ENCODE measurements around the gene WNT5A.

WNT5A gene

DNA sequence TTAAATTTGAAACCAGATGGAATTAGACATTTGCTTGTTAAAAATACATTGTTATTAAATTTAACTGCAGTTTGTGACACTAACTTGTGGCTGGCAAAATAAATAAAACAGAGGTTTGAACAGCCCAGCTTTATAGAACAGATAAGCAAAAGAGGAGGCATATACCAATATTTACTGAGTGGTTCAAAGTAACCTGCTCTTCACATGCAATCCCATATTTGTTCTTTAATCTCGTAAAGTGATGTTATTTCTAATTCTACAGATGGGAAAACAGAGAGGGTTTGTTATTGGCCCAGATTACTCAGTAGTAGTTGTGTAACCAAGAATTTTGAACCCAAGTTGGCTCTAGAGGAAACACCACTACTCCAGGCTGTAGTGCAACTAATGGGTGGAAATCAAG is 37.6 kb downstream of the WNT5A start:
- TF ChIP-seq RAD21 (IDR thresholded peaks at IDR 0.05; ENCODE audit: low read depth) = no peak
- TF ChIP-seq EGR1 (IDR thresholded peaks at IDR 0.05) = no peak
- TF ChIP-seq TCF12 (IDR thresholded peaks at IDR 0.05; ENCODE audit: low read depth) = no peak
- TF ChIP-seq NFIC (IDR thresholded peaks at IDR 0.05) = no peak
- TF ChIP-seq FOXM1 (IDR thresholded peaks at IDR 0.05; ENCODE audit: borderline replicate concordance, low read depth) = no peak
- no peak for TF ChIP-seq CREB1 (IDR thresholded peaks at IDR 0.05; ENCODE audit: low read depth)

GRCh38 chr3:55446850-55447249 is 40.3 kb downstream of the WNT5A start:
- no peak for TF ChIP-seq TCF12 (IDR thresholded peaks at IDR 0.05; ENCODE audit: low read depth)
- no peak for TF ChIP-seq TEAD4 (IDR thresholded peaks at IDR 0.05)
- no peak for TF ChIP-seq ZBTB7A (IDR thresholded peaks at IDR 0.05; ENCODE audit: low read depth)
- TF ChIP-seq RAD21 (IDR thresholded peaks at IDR 0.05; ENCODE audit: low read depth) = no peak
- TF ChIP-seq, protein P1, sequence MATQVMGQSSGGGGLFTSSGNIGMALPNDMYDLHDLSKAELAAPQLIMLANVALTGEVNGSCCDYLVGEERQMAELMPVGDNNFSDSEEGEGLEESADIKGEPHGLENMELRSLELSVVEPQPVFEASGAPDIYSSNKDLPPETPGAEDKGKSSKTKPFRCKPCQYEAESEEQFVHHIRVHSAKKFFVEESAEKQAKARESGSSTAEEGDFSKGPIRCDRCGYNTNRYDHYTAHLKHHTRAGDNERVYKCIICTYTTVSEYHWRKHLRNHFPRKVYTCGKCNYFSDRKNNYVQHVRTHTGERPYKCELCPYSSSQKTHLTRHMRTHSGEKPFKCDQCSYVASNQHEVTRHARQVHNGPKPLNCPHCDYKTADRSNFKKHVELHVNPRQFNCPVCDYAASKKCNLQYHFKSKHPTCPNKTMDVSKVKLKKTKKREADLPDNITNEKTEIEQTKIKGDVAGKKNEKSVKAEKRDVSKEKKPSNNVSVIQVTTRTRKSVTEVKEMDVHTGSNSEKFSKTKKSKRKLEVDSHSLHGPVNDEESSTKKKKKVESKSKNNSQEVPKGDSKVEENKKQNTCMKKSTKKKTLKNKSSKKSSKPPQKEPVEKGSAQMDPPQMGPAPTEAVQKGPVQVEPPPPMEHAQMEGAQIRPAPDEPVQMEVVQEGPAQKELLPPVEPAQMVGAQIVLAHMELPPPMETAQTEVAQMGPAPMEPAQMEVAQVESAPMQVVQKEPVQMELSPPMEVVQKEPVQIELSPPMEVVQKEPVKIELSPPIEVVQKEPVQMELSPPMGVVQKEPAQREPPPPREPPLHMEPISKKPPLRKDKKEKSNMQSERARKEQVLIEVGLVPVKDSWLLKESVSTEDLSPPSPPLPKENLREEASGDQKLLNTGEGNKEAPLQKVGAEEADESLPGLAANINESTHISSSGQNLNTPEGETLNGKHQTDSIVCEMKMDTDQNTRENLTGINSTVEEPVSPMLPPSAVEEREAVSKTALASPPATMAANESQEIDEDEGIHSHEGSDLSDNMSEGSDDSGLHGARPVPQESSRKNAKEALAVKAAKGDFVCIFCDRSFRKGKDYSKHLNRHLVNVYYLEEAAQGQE (IDR thresholded peaks at IDR 0.05; ENCODE audit: low read depth) = no peak
- TF ChIP-seq YY1 (IDR thresholded peaks at IDR 0.05; ENCODE audit: low read depth) = no peak
- no peak for TF ChIP-seq CREB1 (IDR thresholded peaks at IDR 0.05; ENCODE audit: low read depth)
- TF ChIP-seq, protein P2, sequence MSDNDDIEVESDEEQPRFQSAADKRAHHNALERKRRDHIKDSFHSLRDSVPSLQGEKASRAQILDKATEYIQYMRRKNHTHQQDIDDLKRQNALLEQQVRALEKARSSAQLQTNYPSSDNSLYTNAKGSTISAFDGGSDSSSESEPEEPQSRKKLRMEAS (IDR thresholded peaks at IDR 0.05) = no peak
- TF ChIP-seq NFIC (IDR thresholded peaks at IDR 0.05) = no peak
- no peak for TF ChIP-seq FOXM1 (IDR thresholded peaks at IDR 0.05; ENCODE audit: borderline replicate concordance, low read depth)
- no peak for TF ChIP-seq EGR1 (IDR thresholded peaks at IDR 0.05)
- no peak for TF ChIP-seq TAF1 (IDR thresholded peaks at IDR 0.05; ENCODE audit: low read depth)
- TF ChIP-seq USF1 (IDR thresholded peaks at IDR 0.05) = no peak

DNA sequence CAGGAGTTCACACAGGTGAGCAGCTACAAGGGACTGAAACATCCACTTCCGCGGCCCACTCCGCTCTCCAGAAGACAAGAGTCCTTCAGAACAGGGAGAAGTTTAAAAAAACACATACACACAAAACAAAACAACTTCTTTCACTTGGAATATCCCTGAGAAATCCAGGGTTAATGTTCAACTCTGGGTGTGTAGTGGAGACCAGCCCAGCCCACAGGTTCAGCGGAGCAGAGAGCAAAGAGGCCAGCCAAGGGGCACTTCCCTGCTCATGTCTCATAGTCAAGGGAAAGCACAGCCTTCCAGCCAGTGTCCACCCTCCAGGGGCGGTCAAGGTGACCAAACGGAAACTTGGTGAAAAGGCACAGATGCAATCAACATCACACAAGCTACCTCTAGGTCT is 41.6 kb downstream of the WNT5A start:
- TF ChIP-seq ZBTB7A (IDR thresholded peaks at IDR 0.05; ENCODE audit: low read depth) (no peak), YY1 (IDR thresholded peaks at IDR 0.05; ENCODE audit: low read depth) (no peak)

GRCh38 chr3:55443346-55443745 is 43.8 kb downstream of the WNT5A start:
- TF ChIP-seq TCF12 (IDR thresholded peaks at IDR 0.05; ENCODE audit: low read depth) (no peak), TEAD4 (IDR thresholded peaks at IDR 0.05) (no peak), CREB1 (IDR thresholded peaks at IDR 0.05; ENCODE audit: low read depth) (no peak), YY1 (IDR thresholded peaks at IDR 0.05; ENCODE audit: low read depth) (no peak), CEBPB (IDR thresholded peaks at IDR 0.05) (no peak), RAD21 (IDR thresholded peaks at IDR 0.05; ENCODE audit: low read depth) (no peak), EGR1 (IDR thresholded peaks at IDR 0.05) (no peak), ZBTB7A (IDR thresholded peaks at IDR 0.05; ENCODE audit: low read depth) (no peak), TAF1 (IDR thresholded peaks at IDR 0.05; ENCODE audit: low read depth) (no peak), EP300 (IDR thresholded peaks at IDR 0.05; ENCODE audit: borderline replicate concordance) (no peak), NFIC (IDR thresholded peaks at IDR 0.05) (no peak)
- TF ChIP-seq, protein P1 (IDR thresholded peaks at IDR 0.05; ENCODE audit: low read depth) = no peak
- TF ChIP-seq, protein P2 (IDR thresholded peaks at IDR 0.05) = no peak

- no peak for TF ChIP-seq FOXM1 (IDR thresholded peaks at IDR 0.05; ENCODE audit: borderline replicate concordance, low read depth)
- no peak for TF ChIP-seq CEBPB (IDR thresholded peaks at IDR 0.05)
- TF ChIP-seq NFIC (IDR thresholded peaks at IDR 0.05) = no peak
- TF ChIP-seq, protein P2 (IDR thresholded peaks at IDR 0.05) = no peak
- TF ChIP-seq, protein P1 (IDR thresholded peaks at IDR 0.05; ENCODE audit: low read depth) = no peak
- no peak for TF ChIP-seq EP300 (IDR thresholded peaks at IDR 0.05; ENCODE audit: borderline replicate concordance)
- no peak for TF ChIP-seq ZBTB7A (IDR thresholded peaks at IDR 0.05; ENCODE audit: low read depth)
- TF ChIP-seq TCF12 (IDR thresholded peaks at IDR 0.05; ENCODE audit: low read depth) = no peak
- no peak for TF ChIP-seq TEAD4 (IDR thresholded peaks at IDR 0.05)
- TF ChIP-seq USF1 (IDR thresholded peaks at IDR 0.05) = no peak
- TF ChIP-seq RAD21 (IDR thresholded peaks at IDR 0.05; ENCODE audit: low read depth) = no peak
- no peak for TF ChIP-seq EGR1 (IDR thresholded peaks at IDR 0.05)
- no peak for TF ChIP-seq YY1 (IDR thresholded peaks at IDR 0.05; ENCODE audit: low read depth)
- no peak for TF ChIP-seq CREB1 (IDR thresholded peaks at IDR 0.05; ENCODE audit: low read depth)
- TF ChIP-seq TAF1 (IDR thresholded peaks at IDR 0.05; ENCODE audit: low read depth) = no peak
These were observed 44.2 kb downstream of the WNT5A start for GRCh38 chr3:55442861-55443260.

Data from Ishikawa (cell line).